ENCODE data around the gene CDHR1.

Gene CDHR1

GRCh38 chr10:84221916-84222315, 27.6 kb downstream of the CDHR1 start (continued):
- TF ChIP-seq TSHZ2 (CRISPR knock-in tag; IDR thresholded peaks at IDR 0.05) (no peak), POU6F1 (CRISPR knock-in tag; IDR thresholded peaks at IDR 0.05; ENCODE audit: borderline replicate concordance, low read depth) (no peak), ARNTL (CRISPR knock-in tag; IDR thresholded peaks at IDR 0.05; ENCODE audit: borderline replicate concordance, low read depth) (no peak), RARB (CRISPR knock-in tag; IDR thresholded peaks at IDR 0.05) (no peak), CREB5 (CRISPR knock-in tag; IDR thresholded peaks at IDR 0.05; ENCODE audit: low read depth) (no peak), ZNF8 (CRISPR knock-in tag; IDR thresholded peaks at IDR 0.05) (no peak), BACH2 (CRISPR knock-in tag; IDR thresholded peaks at IDR 0.05; ENCODE audit: borderline replicate concordance) (no peak)

- no peak for TF ChIP-seq SNAI2 (CRISPR knock-in tag; IDR thresholded peaks at IDR 0.05)
- no peak for TF ChIP-seq CSRNP3 (CRISPR knock-in tag; IDR thresholded peaks at IDR 0.05)
- no peak for TF ChIP-seq ARNTL (CRISPR knock-in tag; IDR thresholded peaks at IDR 0.05; ENCODE audit: borderline replicate concordance, low read depth)
- no peak for TF ChIP-seq ZFP30 (CRISPR knock-in tag; IDR thresholded peaks at IDR 0.05)
- no peak for TF ChIP-seq ZNF8 (CRISPR knock-in tag; IDR thresholded peaks at IDR 0.05)
- TF ChIP-seq CREB5 (CRISPR knock-in tag; IDR thresholded peaks at IDR 0.05; ENCODE audit: low read depth) = no peak
- TF ChIP-seq GLIS3 (CRISPR knock-in tag; IDR thresholded peaks at IDR 0.05) = no peak
- TF ChIP-seq TOX (CRISPR knock-in tag; IDR thresholded peaks at IDR 0.05; ENCODE audit: borderline replicate concordance) = no peak
- no peak for TF ChIP-seq POU6F1 (CRISPR knock-in tag; IDR thresholded peaks at IDR 0.05; ENCODE audit: borderline replicate concordance, low read depth)
- no peak for TF ChIP-seq ZNF70 (CRISPR knock-in tag; IDR thresholded peaks at IDR 0.05)
Measured at GRCh38 chr10:84224411-84225028, 30.2 kb downstream of the CDHR1 start.

GRCh38 chr10:84225427-84226173, 31.3 kb downstream of the CDHR1 start, which contains the start of gene LRIT2:
Gene LRIT2 (minus strand): TSS chr10:84225544. CDS start chr10:84225520, 24 bp downstream.
- no peak for ATAC-seq
- TF ChIP-seq ESRRG (CRISPR knock-in tag; IDR thresholded peaks at IDR 0.05) (no peak), SNAI2 (CRISPR knock-in tag; IDR thresholded peaks at IDR 0.05) (no peak), BACH2 (CRISPR knock-in tag; IDR thresholded peaks at IDR 0.05; ENCODE audit: borderline replicate concordance) (no peak), TOX (CRISPR knock-in tag; IDR thresholded peaks at IDR 0.05; ENCODE audit: borderline replicate concordance) (no peak), CSRNP3 (CRISPR knock-in tag; IDR thresholded peaks at IDR 0.05) (no peak), ZFP3 (CRISPR knock-in tag; IDR thresholded peaks at IDR 0.05) (no peak)

More at GRCh38 chr10:84224411-84225028, 30.2 kb downstream of the CDHR1 start:
- ATAC-seq = no peak

All from SK-N-SH treated with all-trans-retinoic acid at 6 μM for 48 hours (cell line).